GM21619 (cell line): ENCODE results near the gene PCBP2.

Experiments used
- ATAC-seq: cut with Tn5 transposase; IDR thresholded peaks from one replicate; pipeline ENCODE4 v1.9.1; 2021; ENCODE audit not compliant: unreplicated experiment

PCBP2 gene

GRCh38 chr12:53506881-53507602 is 55.1 kb downstream of the PCBP2 start, which contains the start of gene NPFF:
NPFF (minus strand) TSS chr12:53507484; CDS start chr12:53507474, 10 bp downstream.
- no peak for ATAC-seq

DNA sequence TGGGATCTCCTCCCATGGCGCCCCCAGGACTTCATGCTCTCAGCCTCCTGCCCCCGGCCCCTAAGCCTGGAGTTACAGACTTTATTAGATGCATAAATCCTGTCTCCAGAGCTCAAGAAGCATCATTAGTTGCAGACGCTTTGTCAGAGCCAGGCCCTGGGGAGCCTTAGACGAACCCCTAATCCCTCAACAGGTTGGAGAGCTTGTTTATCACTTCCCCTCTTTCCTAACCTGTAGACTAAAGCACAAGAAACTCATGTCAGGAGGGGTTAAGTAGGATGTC is 55.6 kb downstream of the PCBP2 start:
- no peak for ATAC-seq

DNA sequence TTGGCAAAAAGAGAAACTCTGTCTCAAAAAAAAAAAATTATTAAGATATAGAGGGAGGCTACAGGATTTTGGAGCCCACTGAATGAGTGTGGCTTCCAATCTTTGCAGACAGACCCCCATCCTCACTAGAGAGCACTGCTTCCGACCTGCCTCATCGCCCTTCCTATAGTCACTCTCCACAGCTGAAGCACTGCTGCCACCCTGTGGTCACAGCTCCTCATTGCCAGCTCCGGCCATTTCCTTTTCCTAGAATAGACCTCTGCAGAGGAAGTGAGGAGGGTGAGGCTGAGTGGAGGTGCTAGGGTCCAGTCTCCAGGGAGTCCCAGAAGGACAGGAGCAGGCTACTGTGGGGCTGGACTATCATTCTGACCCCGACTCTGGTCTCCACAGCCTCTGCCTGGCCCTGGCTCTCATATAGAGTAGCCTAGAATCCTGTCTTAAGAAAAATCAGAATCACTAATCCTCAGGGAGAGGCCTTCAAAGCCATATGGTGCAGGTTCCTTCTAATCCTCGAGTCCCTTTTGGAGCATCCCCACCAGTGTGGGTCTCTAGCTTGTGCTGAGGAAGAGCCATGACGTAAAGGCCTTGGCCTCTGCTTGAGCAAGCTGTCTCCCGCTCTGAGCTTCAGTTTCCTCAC is 56.8 kb downstream of the PCBP2 start:
- ATAC-seq: peak; percentile 92

DNA sequence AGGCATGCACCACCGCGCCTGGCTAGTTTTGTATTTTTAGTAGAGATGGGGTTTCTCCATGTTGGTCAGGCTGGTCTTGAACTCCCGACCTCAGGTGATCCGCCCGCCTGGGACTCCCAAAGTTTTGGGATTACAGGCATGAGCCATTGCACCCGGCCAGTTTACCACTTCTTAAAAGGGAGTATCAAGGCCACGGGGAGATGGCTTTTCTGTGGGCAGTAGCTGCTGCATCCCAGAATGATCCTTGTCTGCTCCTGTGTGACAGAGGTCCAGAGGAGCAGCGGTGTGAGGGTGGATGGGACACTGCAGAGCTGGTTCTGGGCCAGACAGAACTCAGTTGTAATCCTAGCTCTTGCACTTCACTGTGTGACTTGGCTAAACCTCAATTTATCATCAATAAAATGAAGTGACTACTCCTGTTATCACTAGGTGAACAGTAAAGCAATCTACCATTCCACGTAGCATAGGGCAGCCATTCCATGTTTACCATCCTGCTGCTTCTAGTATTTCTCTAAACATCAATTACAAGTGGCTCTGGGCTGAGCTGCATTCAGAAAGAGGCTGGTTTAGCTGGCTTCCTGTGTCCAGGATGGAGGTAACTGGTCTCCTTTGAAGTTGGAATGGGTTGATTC is 58.4 kb downstream of the PCBP2 start:
- no peak for ATAC-seq

GRCh38 chr12:53513712-53514410 is 62.0 kb downstream of the PCBP2 start:
- no peak for ATAC-seq

GRCh38 chr12:53514628-53515290 is 62.9 kb downstream of the PCBP2 start:
- no peak for ATAC-seq

GRCh38 chr12:53515291-53515680 is 63.4 kb downstream of the PCBP2 start:
- ATAC-seq: no peak

DNA sequence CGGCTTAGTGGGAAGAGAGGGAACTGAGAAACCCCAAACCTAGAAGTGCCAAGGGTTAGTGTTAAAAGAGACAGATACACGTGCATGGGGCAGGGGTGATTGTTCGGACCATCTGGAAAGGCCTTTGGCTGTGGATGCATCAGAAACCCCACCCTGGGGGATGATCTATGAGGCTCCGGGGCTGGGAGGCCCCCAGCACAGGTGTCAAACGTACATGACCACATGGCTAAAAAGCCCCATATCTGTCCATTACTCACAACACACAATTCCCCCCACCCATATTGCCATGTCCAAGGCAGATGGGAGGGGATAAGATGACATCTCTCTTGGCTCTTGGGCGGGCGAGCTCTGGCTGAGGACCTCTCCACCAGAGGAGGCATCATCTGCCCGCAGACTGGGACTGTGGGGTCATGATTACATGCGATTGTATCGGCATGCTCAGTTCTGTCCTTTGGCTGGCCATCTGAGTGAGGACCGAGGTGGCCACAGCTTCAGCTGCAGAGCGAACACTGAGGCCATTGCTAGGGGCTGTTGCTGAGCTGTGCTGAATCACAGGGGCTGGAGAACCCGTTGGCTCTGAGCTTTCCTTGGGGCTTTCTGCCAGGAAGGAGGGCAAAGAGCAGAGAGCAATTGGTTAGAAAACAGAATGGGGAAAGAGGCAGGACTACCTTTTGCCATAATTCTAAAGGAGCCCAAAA is 65.0 kb downstream of the PCBP2 start:
- ATAC-seq: no peak

DNA sequence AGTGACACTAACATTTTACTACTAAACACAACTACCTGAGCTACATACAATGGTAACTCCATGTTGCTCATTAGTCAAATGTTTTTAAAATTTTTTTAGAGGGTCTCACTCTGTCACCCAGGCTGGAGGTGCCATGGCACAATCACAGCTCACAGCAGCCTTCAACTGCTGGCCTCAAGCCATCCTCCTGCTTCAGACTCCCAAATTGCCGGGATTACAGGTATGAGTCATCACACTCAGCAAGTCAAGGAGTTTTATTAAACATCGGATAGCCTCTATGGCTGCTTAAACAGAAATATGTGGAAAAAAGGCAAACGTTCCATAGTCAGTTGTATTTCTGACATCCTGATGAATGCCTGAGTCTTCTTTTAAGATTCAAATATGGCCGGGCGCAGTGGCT is 66.5 kb downstream of the PCBP2 start:
- no peak for ATAC-seq

DNA sequence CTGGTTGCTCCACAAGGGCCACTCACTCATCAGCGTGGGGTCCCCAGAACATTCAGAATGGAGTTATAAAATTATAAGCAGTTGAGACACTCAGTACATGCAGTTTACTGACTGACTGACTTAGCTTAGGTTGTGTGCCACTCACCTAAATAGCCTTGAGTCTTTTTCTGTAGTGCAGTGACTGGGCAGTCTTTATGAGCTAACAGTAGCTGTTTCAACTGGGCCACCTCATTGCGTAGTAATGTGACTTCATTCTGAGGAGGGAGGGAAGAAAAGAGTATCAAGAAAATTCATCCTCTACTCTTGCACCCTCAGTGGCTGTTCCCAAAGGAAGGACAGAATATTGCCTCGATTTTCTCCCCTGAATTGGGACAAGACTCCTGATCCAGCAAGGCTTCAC is 71.2 kb downstream of the PCBP2 start:
- no peak for ATAC-seq

DNA sequence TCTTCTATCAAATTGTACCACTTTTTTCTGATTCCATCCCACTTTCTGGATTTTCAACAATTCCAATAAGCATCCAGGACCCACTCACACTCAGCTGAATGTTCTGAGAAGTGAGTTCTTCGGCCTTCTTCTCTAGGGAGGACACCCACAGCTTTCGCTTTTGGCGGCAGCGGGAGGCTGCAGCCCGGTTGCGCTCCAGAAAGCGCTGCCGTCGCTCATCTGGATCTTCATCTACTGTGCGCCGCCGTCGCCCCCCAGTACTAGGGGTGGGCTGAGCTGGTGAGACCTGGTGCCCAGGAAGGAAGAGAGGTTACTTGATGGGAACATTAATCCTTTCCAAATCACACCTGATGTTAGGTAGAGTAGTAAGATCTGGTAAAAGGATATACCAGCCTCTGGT is 72.6 kb downstream of the PCBP2 start:
- no peak for ATAC-seq

DNA sequence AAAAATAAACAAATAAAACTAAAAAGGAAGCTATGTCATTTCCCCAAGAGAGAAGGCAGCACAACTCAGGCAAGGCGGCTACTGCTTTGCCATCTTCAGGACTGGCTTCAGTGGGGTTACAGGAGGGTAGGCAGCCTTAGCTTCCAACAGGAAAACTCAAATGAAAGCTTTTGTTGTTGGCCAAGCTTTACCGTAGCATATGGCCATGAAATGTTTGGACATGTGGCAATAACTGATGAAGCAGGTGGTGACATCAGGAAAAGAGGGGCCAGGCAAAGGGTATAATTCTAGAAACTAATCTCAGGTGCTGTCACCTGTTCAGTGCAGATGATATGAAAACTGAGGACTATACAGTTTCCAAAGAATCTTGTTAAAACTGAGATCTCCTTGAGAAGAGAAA is 78.2 kb downstream of the PCBP2 start:
- ATAC-seq: no peak
